Amygdala (tissue), 56 donors: Measurements from ENCODE around the gene EVC.

Source experiments
- DNase-seq, 56 donors: peaks; one replicate each; lab custom pipeline; 2025; lab: John Stamatoyannopoulos, UW

Gene EVC

GRCh38 chr4:5753766-5754528, 42.9 kb downstream of the EVC start:
- DNase-seq: no peak

GRCh38 chr4:5754529-5754881, 43.5 kb downstream of the EVC start:
- DNase-seq: no peak

- no peak for DNase-seq
These were observed 44.2 kb downstream of the EVC start for GRCh38 chr4:5755161-5755560.

GRCh38 chr4:5755679-5756078, 44.7 kb downstream of the EVC start:
- DNase-seq: no peak

GRCh38 chr4:5756271-5756670, 45.3 kb downstream of the EVC start:
- no peak for DNase-seq

- DNase-seq: no peak
These were observed 46.1 kb downstream of the EVC start for GRCh38 chr4:5757091-5757490.

GRCh38 chr4:5757536-5757935, 46.5 kb downstream of the EVC start:
- no peak for DNase-seq

GRCh38 chr4:5757954-5758353, 47.0 kb downstream of the EVC start:
- no peak for DNase-seq

- no peak for DNase-seq
These were observed 47.7 kb downstream of the EVC start for GRCh38 chr4:5758741-5759140.

- DNase-seq: no peak
These were observed 48.5 kb downstream of the EVC start for GRCh38 chr4:5759236-5760075.

GRCh38 chr4:5760246-5760645, 49.2 kb downstream of the EVC start:
- DNase-seq: no peak

- no peak for DNase-seq
These were observed 50.0 kb downstream of the EVC start for GRCh38 chr4:5760936-5761480.

GRCh38 chr4:5770051-5770450, 59.0 kb downstream of the EVC start:
- DNase-seq: no peak

GRCh38 chr4:5772528-5773270, 61.7 kb downstream of the EVC start:
- no peak for DNase-seq

GRCh38 chr4:5773271-5773555, 62.2 kb downstream of the EVC start:
- DNase-seq: no peak

GRCh38 chr4:5774416-5775036, 63.5 kb downstream of the EVC start:
- no peak for DNase-seq

- DNase-seq: no peak
These were observed 65.5 kb downstream of the EVC start for GRCh38 chr4:5776510-5776909.

- DNase-seq: no peak
These were observed 70.0 kb downstream of the EVC start for GRCh38 chr4:5780831-5781480.

- no peak for DNase-seq
These were observed 70.7 kb downstream of the EVC start for GRCh38 chr4:5781691-5782090.

- DNase-seq: no peak
These were observed 72.0 kb downstream of the EVC start for GRCh38 chr4:5782829-5783476.
